HG03060 (cell line): ENCODE results near the gene GAS7.

Source experiments
- ATAC-seq: cut with Tn5 transposase; IDR thresholded peaks from one replicate; pipeline ENCODE4 v1.9.1; 2021; ENCODE audit warnings: low read depth, moderate number of reproducible peaks; ENCODE audit not compliant: unreplicated experiment

The GAS7 gene

DNA sequence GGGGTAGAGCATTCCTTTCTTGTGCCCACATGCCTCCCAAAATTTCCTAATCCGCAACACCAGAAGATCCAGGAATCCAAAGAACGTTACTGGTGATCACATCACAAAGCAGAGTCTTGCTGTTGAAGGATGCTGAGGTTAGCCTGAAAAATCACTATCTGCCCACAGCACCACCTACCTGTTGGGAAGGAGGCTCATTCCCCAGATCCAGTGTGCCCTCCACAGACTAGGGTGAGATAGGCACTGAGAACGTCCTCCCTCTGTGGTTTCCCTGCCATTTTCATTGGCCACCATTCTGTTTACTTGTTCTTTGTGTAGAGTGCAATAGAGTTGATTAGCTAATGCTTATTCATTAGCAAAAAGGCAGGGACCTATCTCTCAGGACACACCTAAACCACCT lies 323.7 kb downstream of the GAS7 start:
- no peak for ATAC-seq

GRCh38 chr17:9872852-9873251 lies 325.6 kb downstream of the GAS7 start:
- no peak for ATAC-seq

GRCh38 chr17:9868552-9868951 lies 329.9 kb downstream of the GAS7 start:
- ATAC-seq: no peak

DNA sequence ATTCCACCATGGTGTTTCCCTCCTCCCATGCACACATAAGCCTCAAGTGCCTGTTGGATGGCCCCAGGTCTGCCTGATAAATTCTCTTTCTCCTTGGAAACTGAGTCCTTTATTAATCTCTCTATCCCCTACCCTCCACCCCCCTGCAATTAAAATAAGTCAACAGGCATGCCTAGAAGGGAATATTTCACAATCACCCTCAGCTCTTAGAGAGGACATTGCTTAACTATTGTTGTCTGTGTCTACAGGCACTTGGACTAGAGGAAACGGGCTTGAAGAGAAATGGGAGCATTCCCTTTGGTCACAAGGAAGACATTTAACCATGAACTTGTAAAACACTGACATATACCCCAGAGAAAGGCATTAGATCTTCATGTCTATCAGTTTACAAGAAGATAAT lies 332.8 kb downstream of the GAS7 start:
- no peak for ATAC-seq

GRCh38 chr17:9862949-9863348 lies 335.5 kb downstream of the GAS7 start:
- no peak for ATAC-seq

DNA sequence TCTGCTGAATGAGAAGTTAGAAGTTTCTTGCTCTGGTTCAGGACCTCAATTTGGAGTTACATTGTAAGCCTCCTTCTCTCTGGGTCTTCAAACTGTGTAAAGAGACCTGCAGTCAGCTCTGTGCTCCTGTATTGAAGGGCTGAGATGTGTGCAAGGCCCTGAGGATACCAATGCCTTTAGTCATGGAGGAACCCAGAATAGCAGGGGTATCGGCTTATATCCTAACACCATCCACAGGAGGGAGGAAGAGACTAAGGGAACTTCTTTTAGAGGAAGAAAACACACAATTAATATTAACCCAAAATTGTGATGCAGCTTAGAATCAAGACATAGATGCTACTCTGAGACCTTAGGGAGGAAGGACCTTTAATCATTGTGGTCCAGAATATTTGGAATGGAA lies 336.2 kb downstream of the GAS7 start:
- ATAC-seq: no peak

- ATAC-seq: no peak
Observed at GRCh38 chr17:9860851-9861250, 337.6 kb downstream of the GAS7 start.
